GM19395 (cell line): ENCODE results near the gene GPR42.
A peak's percentile ranks its signal among the peaks of the same experiment; 100 is the strongest.

ENCODE experiments used
- ATAC-seq: cut with Tn5 transposase; IDR thresholded peaks from one replicate; pipeline ENCODE4 v1.9.1; 2021; ENCODE audit warnings: mild to moderate bottlenecking, moderate library complexity; ENCODE audit not compliant: unreplicated experiment

Gene GPR42

GRCh38 chr19:35370722-35371121 lies at the start of gene GPR42:
Gene GPR42 (plus strand): TSS chr19:35371068. CDS start chr19:35371360, 292 bp downstream.
- no peak for ATAC-seq

GRCh38 chr19:35321291-35321690 lies 49.6 kb upstream of the GPR42 start:
- ATAC-seq, result no peak

- ATAC-seq, result no peak
Observed at GRCh38 chr19:35322014-35322413, 48.9 kb upstream of the GPR42 start.

- ATAC-seq, result no peak
Observed at GRCh38 chr19:35327642-35328041, 43.2 kb upstream of the GPR42 start.

- ATAC-seq, result peak; percentile 43
Observed at GRCh38 chr19:35328851-35329285, 42.0 kb upstream of the GPR42 start, which contains the start of gene CD22. Gene CD22 (plus strand): TSS chr19:35329187. CDS start chr19:35332041, 2,854 bp downstream.

- peak; percentile 17 for ATAC-seq
Observed at GRCh38 chr19:35329323-35329722, 41.5 kb upstream of the GPR42 start.

- peak; percentile 57 for ATAC-seq
Observed at GRCh38 chr19:35330475-35330874, 40.4 kb upstream of the GPR42 start.

- no peak for ATAC-seq
Observed at GRCh38 chr19:35331551-35332214, 39.2 kb upstream of the GPR42 start.

GRCh38 chr19:35332817-35333216 lies 38.1 kb upstream of the GPR42 start:
- ATAC-seq, result no peak

GRCh38 chr19:35334144-35334753 lies 36.6 kb upstream of the GPR42 start:
- no peak for ATAC-seq

- ATAC-seq, result no peak
Observed at GRCh38 chr19:35336166-35336955, 34.5 kb upstream of the GPR42 start.

- ATAC-seq, result no peak
Observed at GRCh38 chr19:35337097-35337983, 33.5 kb upstream of the GPR42 start.

GRCh38 chr19:35337984-35338296 lies 32.9 kb upstream of the GPR42 start:
- ATAC-seq, result no peak

- ATAC-seq, result no peak
Observed at GRCh38 chr19:35340431-35340830, 30.4 kb upstream of the GPR42 start.

- ATAC-seq, result no peak
Observed at GRCh38 chr19:35341006-35341405, 29.9 kb upstream of the GPR42 start.

- ATAC-seq, result no peak
Observed at GRCh38 chr19:35341565-35342225, 29.2 kb upstream of the GPR42 start.

- ATAC-seq, result no peak
Observed at GRCh38 chr19:35342430-35342829, 28.4 kb upstream of the GPR42 start.

GRCh38 chr19:35344511-35345031 lies 26.3 kb upstream of the GPR42 start:
- no peak for ATAC-seq

GRCh38 chr19:35345671-35346111 lies 25.2 kb upstream of the GPR42 start:
- ATAC-seq, result no peak
